Heart left ventricle (tissue), 16 donors: ENCODE measurements around the gene HES1. TPM values are rescaled to one million over a fixed set of nuclear protein-coding genes. Genes with fewer than 3 reads are reported as not detected.

Experiments used
- ATAC-seq, 4 donors: fragments of 200-7000 bp; cut with Tn5 transposase; one replicate each; pipeline ENCODE4 v1.9.1; 2020 to 2022; ENCODE audit warnings: moderate library complexity in 4 of 4, mild to moderate bottlenecking in 3 of 4, moderate number of reproducible peaks in 1 of 4
- DNase-seq, 5 donors: peaks; one replicate each; pipeline ENCODE4 v3.0.0-alpha.2; 2020
- H3K27ac ChIP-seq, 12 donors: fragments of 200-600 bp; sonication (generic) in 4 of 12; one replicate each; pipeline versions ENCODE4 v1.5.0 to v1.8.0; 2016 to 2022; ENCODE audit warnings: mild to moderate bottlenecking in 2 of 12
- H3K27me3 ChIP-seq, 9 donors: fragments of 200-600 bp; sonication (generic) in 2 of 9; one replicate each; pipeline versions ENCODE4 v1.5.1 to v1.8.0; 2016 to 2022; ENCODE audit warnings: mild to moderate bottlenecking in 3 of 9
- H3K36me3 ChIP-seq, 9 donors: fragments of 200-600 bp; sonication (generic) in 2 of 9; one replicate each; pipeline versions ENCODE4 v1.5.0 to v1.8.0; 2018 to 2022; ENCODE audit warnings: mild to moderate bottlenecking in 2 of 9
- H3K4me1 ChIP-seq, 12 donors: fragments of 200-600 bp; sonication (generic) in 4 of 12; one replicate each; pipeline versions ENCODE4 v1.5.0 to v1.8.0; 2016 to 2022; ENCODE audit warnings: mild to moderate bottlenecking in 3 of 12
- H3K4me3 ChIP-seq, 12 donors: fragments of 200-600 bp; sonication (generic) in 4 of 12; one replicate each; pipeline versions ENCODE4 v1.5.0 to v1.8.0; 2017 to 2022; ENCODE audit warnings: mild to moderate bottlenecking in 9 of 12, moderate library complexity in 4 of 12
- H3K9me3 ChIP-seq, 12 donors: fragments of 200-600 bp; sonication (generic) in 4 of 12; one replicate each; pipeline versions ENCODE4 v1.5.0 to v1.8.0; 2016 to 2022; ENCODE audit warnings: mild to moderate bottlenecking in 1 of 12
- CTCF ChIP-seq, 12 donors: fragments of 200-600 bp; sonication (generic) in 4 of 12; IDR thresholded peaks; one replicate each; pipeline versions ENCODE4 v1.5.0 to v1.8.0; 2018 to 2022; ENCODE audit warnings: antibody characterized with exemption in 12 of 12, mild to moderate bottlenecking in 5 of 12
- POLR2A ChIP-seq, 2 donors: fragments of 450-650 bp; IDR thresholded peaks; one replicate each; pipeline ENCODE4 v1.6.1; 2017; ENCODE audit warnings: antibody characterized with exemption in 2 of 2, mild to moderate bottlenecking in 2 of 2, moderate library complexity in 2 of 2
- WGBS, 4 donors: extraction: QIAGEN DNeasy Blood & Tissue Kit in 2 of 4; methylation state at CpG; one replicate each; pipeline versions ENCODE4 v1.1.5 to v1.1.7; 2013 to 2018; 5-methylcytosine and 5-hydroxymethylcytosine counted together
- intact Hi-C, 10 donors: fragments of 100-400 bp; cut with DNase I; formaldehyde crosslinking; loops; one replicate each; pipeline versions ENCODE4 v1.11.1 to v1.14.2; 2022
- polyA plus RNA-seq, 2 donors: library from polyadenylated mRNA; stranded (reverse); fragments of 200-250 nt; gene quantifications; one replicate each; pipeline ENCODE4 v1.2.3, GENCODE V29; 2013
- total RNA-seq, 9 donors: library from RNA; depleted of rRNA in 2 of 9; stranded (reverse); fragments of >200 nt in 2 of 9; fragmentation: NEBNext Ultra II Directional in 3 of 9; extraction: Animal tissue kit (Norgen Biotek cat#: 25700) in 3 of 9; gene quantifications; one replicate each; pipeline versions ENCODE4 v1.1.0 to v1.2.4, GENCODE V29; 2016 to 2023
- donor health status: ischemic (EF 13 %, LVEDD 7.1; RV severe dilation, severe dysfunction).
- donor health status: healthy with polysubstance abuse.
- donor health status: DM: no; HTN: yes; CAD: no.
- donor health status: DM: no; HTN: no; CAD: no.
- donor health status: ischemic (EF 25% LVEDD 6.9; RV normal size, moderate dysfunction).
- donor health status: ischemic (EF 25% LVEDD 5.7; RV mildly dilated, moderate dysfunction).
- donor health status: healthy.
- donor health status: DM: yes; HTN: yes; CAD: no.
- donor health status: ischemic (EF 35%, LVEDD 5.7; RV mildly dilated, moderate dysfunction).
- donor health status: nonischemic (EF 11% LVEDD 7.7; RV severe dilation, severe dysfunction).
- donor health status: DM: yes; HTN: yes; CAD: no.
- donor health status: PGD.
- donor health status: ischemic (EF 29% LVEDD 5.4; RV normal size, mild dysfunction).
- donor health status: nonischemic (EF 23%, LVEDD 6.1; RV moderate dilation, normal function).

The HES1 gene
- total and polyA plus RNA-seq, 11 donors = 9.2 to 32.3 (median 12.0) TPM

- TF ChIP-seq POLR2A (IDR thresholded peaks at IDR 0.05) (no peak), CTCF (IDR thresholded peaks at IDR 0.05) (no peak)
- Histone ChIP-seq H3K36me3 (no peaks in the 10 kb centered on the region), H3K9me3 (no peaks in the 10 kb centered on the region), H3K4me3 (no peak overlapping the region), H3K27ac (no peak overlapping the region), H3K4me1 (peaks cover 0 to 12% (median 0%) of the 10 kb centered on the region in 12 donors), H3K27me3 (peaks cover 0 to 37% (median 2%) of the 10 kb centered on the region in 9 donors)
- ATAC-seq (no peak), DNase-seq (no peak)
- intact Hi-C loops = no loop called here
- WGBS, 4 donors = 90 to 97% (median 96%) methylated on average over 7 of the region's 7 CpGs
Observed at GRCh38 chr3:194118920-194119319, 17.0 kb upstream of the HES1 start.

- peaks cover 0 to 40% (median 2%) of the 10 kb centered on the region in 9 donors for H3K27me3 ChIP-seq
- WGBS, 4 donors = 86 to 90% (median 90%) methylated on average over 6 of the region's 6 CpGs
- peaks cover 0 to 12% (median 0%) of the 10 kb centered on the region in 12 donors for H3K4me1 ChIP-seq
- TF ChIP-seq POLR2A (IDR thresholded peaks at IDR 0.05) (no peak), CTCF (IDR thresholded peaks at IDR 0.05) (no peak)
- no peaks in the 10 kb centered on the region for H3K36me3 ChIP-seq
- no peak overlapping the region for H3K27ac ChIP-seq
- DNase-seq = no peak
- intact Hi-C loops = loop anchor here in 1 of 10 donors (10.0 kb wide), 1 partner anchor 155 kb away; no protein-coding TSS in a partner anchor
- H3K4me3 ChIP-seq = no peak overlapping the region
- ATAC-seq = no peak
- H3K9me3 ChIP-seq = no peaks in the 10 kb centered on the region
Observed at GRCh38 chr3:194119831-194120590, 15.9 kb upstream of the HES1 start.

- 87 to 95% (median 91%) methylated on average over 13 of the region's 13 CpGs for WGBS, 4 donors
- intact Hi-C loops = loop anchor here in 1 of 10 donors (10.0 kb wide), 1 partner anchor 156 kb away; no protein-coding TSS in a partner anchor
- no peaks in the 10 kb centered on the region for H3K36me3 ChIP-seq
- H3K27ac ChIP-seq = no peak overlapping the region
- H3K4me1 ChIP-seq = peaks cover 0 to 12% (median 0%) of the 10 kb centered on the region in 12 donors
- no peaks in the 10 kb centered on the region for H3K9me3 ChIP-seq
- H3K4me3 ChIP-seq = no peak overlapping the region
- DNase-seq (no peak), ATAC-seq (no peak)
- H3K27me3 ChIP-seq = peaks cover 0 to 42% (median 2%) of the 10 kb centered on the region in 9 donors
- TF ChIP-seq POLR2A (IDR thresholded peaks at IDR 0.05) (no peak), CTCF (IDR thresholded peaks at IDR 0.05) (no peak)
Observed at GRCh38 chr3:194120789-194121770, 14.9 kb upstream of the HES1 start.
